Endothelial cell (in vitro differentiated cells): ENCODE results near the gene PLEKHM1. TPM values are rescaled to one million over a fixed set of nuclear protein-coding genes. Genes with fewer than 3 reads are reported as not detected.

Experiments used
- DNase-seq: peaks from one replicate; pipeline ENCODE4 v3.0.0; 2021; ENCODE audit warnings: low spot score
- H3K27ac Mint-ChIP-seq: one replicate; pipeline ENCODE4 v1.8.0; 2021; ENCODE audit warnings: mixed read lengths, inconsistent platforms; ENCODE audit not compliant: unreplicated experiment
- H3K27me3 Mint-ChIP-seq: one replicate; pipeline ENCODE4 v1.8.0; 2021; ENCODE audit warnings: mild to moderate bottlenecking, moderate library complexity, mixed read lengths, inconsistent platforms; ENCODE audit not compliant: unreplicated experiment
- H3K36me3 Mint-ChIP-seq: one replicate; pipeline ENCODE4 v1.8.0; 2021; ENCODE audit warnings: mild to moderate bottlenecking, low read depth, mixed read lengths, inconsistent platforms; ENCODE audit not compliant: unreplicated experiment
- H3K4me1 Mint-ChIP-seq: one replicate; pipeline ENCODE4 v1.8.0; 2021; ENCODE audit warnings: mild to moderate bottlenecking, mixed read lengths, inconsistent platforms; ENCODE audit not compliant: unreplicated experiment
- H3K4me3 Mint-ChIP-seq: one replicate; pipeline ENCODE4 v1.8.0; 2021; ENCODE audit warnings: mild to moderate bottlenecking, mixed read lengths, inconsistent platforms; ENCODE audit not compliant: unreplicated experiment
- H3K9me3 Mint-ChIP-seq: one replicate; pipeline ENCODE4 v1.8.0; 2021; ENCODE audit warnings: mixed read lengths, inconsistent platforms; ENCODE audit not compliant: unreplicated experiment
- CTCF ChIP-seq: fragments of 200-600 bp; sonication (generic); IDR thresholded peaks from one replicate; pipeline ENCODE4 v1.5.0; 2021; ENCODE audit warnings: antibody characterized with exemption; ENCODE audit not compliant: unreplicated experiment
- total RNA-seq: library from RNA; stranded (reverse); fragmentation: NEBNext Ultra II Directional; extraction: Animal tissue kit (Norgen Biotek cat#: 25700); gene quantifications from one replicate; pipeline ENCODE4 v1.2.1, GENCODE V29; 2021; ENCODE audit not compliant: unreplicated experiment

The PLEKHM1 gene
- total RNA-seq, 1 donor from 2014 or later = 46.6 TPM

GRCh38 chr17:45414990-45415881 is 75.3 kb downstream of the PLEKHM1 start:
- Mint-ChIP-seq H3K27ac (peak overlapping the region; percentile 65), H3K9me3 (no peaks in the 10 kb centered on the region), H3K36me3 (peaks cover 8% of the 10 kb centered on the region), H3K4me1 (peaks cover 34% of the 10 kb centered on the region), H3K4me3 (peak overlapping the region; percentile 70), H3K27me3 (peaks cover 6% of the 10 kb centered on the region)
- TF ChIP-seq CTCF = no peak
- DNase-seq = no peak

GRCh38 chr17:45413498-45413923 is 77.0 kb downstream of the PLEKHM1 start:
- no peak overlapping the region for H3K4me3 Mint-ChIP-seq
- TF ChIP-seq CTCF = no peak
- H3K4me1 Mint-ChIP-seq = peaks cover 50% of the 10 kb centered on the region
- no peak for DNase-seq
- no peaks in the 10 kb centered on the region for H3K9me3 Mint-ChIP-seq
- peaks cover 11% of the 10 kb centered on the region for H3K27me3 Mint-ChIP-seq
- H3K27ac Mint-ChIP-seq = no peak overlapping the region
- H3K36me3 Mint-ChIP-seq = peaks cover 16% of the 10 kb centered on the region

DNA sequence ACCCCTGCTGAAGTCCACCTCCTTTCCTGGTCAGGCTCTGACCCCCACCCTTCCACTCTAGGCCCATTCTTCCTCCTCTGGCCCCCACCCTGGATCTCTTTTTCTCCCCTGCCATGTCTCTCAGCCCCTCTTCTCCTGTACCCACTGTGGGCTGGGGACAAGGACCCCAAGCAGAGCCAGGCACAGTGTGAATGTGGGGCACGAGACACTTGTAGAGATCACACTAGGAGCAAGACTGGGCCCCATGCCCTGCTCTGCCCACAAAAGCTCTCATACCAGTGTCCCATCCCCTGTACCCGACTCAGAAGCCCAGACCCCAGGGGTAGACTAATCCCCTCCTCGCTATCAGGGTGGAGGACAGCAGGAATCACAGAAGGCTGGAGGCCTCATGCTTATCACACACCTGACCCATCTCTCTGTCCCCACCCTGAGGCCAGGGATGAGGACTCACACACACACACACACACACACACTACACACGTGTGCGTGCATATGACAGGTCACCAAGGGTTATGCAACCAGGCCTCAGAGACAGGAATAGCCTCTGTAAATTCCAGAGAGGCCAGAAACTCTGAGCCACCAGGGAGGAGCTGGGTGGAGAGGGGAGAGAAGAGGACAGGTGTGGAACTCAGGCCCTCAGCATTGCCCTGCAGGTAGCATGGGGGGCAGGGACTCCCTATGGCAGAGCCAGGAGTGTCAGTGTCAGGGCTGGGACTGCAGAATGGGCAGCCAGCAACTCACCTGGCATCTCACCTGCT is 79.0 kb downstream of the PLEKHM1 start:
- H3K27me3 Mint-ChIP-seq = peaks cover 15% of the 10 kb centered on the region
- H3K9me3 Mint-ChIP-seq = no peaks in the 10 kb centered on the region
- peak overlapping the region; percentile 96 for H3K27ac Mint-ChIP-seq
- H3K36me3 Mint-ChIP-seq = peaks cover 23% of the 10 kb centered on the region
- H3K4me1 Mint-ChIP-seq = peaks cover 65% of the 10 kb centered on the region
- TF ChIP-seq CTCF = no peak
- no peak for DNase-seq
- no peak overlapping the region for H3K4me3 Mint-ChIP-seq

DNA sequence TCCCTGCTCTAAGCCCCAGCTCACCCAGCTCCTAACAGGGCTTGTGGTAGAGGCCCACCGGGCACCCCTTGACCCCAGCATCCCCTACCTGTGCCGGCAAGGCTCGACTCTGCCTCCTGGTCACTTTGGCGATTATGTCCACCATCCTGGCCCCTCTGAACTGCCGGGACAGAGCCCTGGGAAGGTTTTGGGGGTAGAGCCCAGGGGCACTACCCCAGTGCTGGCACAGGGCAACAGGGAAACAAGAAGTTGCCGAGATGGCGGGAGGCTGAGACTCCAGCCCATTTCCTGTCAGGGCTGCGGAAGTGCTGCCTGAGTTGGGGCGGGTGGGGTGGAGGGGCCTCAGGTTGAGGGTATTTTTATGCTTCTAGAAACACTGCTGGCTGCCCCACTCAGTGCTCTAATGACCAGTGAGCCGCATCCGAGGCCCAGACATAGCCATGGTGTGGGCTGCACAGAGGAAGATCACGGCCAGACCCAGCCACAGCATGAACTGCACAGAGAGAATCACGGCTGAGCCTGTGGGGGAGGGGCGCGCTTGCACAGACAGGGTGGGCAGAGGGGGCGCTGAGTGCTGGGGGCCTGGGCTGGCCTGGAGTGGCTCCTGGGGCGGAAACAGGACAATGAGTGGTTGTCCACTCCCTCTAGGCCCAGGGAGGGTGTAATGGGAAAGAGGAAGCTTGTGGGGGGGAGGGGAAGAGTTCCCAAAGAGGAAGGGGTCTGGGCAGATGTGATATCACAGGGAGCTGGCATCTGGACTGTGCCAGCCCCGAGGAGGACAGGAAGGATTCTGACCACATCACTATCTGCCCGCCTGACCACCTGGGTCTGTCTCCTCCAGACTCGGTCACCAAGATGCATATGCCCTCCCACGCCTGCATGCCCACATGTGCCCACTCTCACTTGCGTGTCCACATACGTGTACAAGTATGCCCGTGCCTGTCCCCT is 80.1 kb downstream of the PLEKHM1 start:
- no peak for TF ChIP-seq CTCF
- Mint-ChIP-seq H3K36me3 (peaks cover 25% of the 10 kb centered on the region), H3K27ac (peak overlapping the region; percentile 96), H3K9me3 (no peaks in the 10 kb centered on the region), H3K4me1 (peaks cover 66% of the 10 kb centered on the region), H3K27me3 (peaks cover 18% of the 10 kb centered on the region), H3K4me3 (peak overlapping the region; percentile 37)
- peak; percentile 66 for DNase-seq
